Endothelial cell of umbilical vein (primary cell): ENCODE data around the gene ZNF740. TPM values are rescaled to one million over a fixed set of nuclear protein-coding genes. Genes with fewer than 3 reads are reported as not detected.

Source experiments
- BruUV-seq: library from RNA; stranded (reverse); fragments of 400-500 nt; replicated peaks from 2 replicates; lab custom pipeline; 2021; lab: Mats Ljungman, UMichigan
- CTCF ChIA-PET: fragments of 300-600, 350-600 bp; sonication (Branson Sonifier 250); formaldehyde crosslinking; loops from one replicate; lab custom pipeline; 2021; ENCODE audit warnings: antibody characterized with exemption, inconsistent platforms; lab: Charles Lee
- POLR2A ChIA-PET: fragments of 300-600, 350-600 bp; sonication (Branson Sonifier 250); formaldehyde crosslinking; loops from one replicate; lab custom pipeline; 2021; ENCODE audit warnings: antibody characterized with exemption, inconsistent platforms; lab: Charles Lee
- DNase-seq: peaks from one replicate; pipeline ENCODE4 v3.0.0-alpha.2; 2011; ENCODE audit warnings: low read depth, low spot score
- FAIRE-seq: peaks from 2 replicates; lab custom pipeline; 2011; peaks lifted over from hg19 to GRCh38; lab: Jason Lieb, UNC
- H2AFZ ChIP-seq: 2 replicates; pipeline ENCODE4 v1.6.0; 2012; ENCODE audit warnings: low read depth, low read length, control low read depth, inconsistent platforms
- H3K27ac ChIP-seq: 2 replicates; pipeline ENCODE4 v1.5.1; 2011; ENCODE audit warnings: low read depth, mild to moderate bottlenecking, control low read depth, low read length, moderate library complexity; ENCODE audit not compliant: insufficient read depth
- H3K27me3 ChIP-seq, 2 experiments: 2 replicates each; pipeline versions ENCODE4 v1.6.0 to v1.6.1; 2011; ENCODE audit warnings: low read length in 2 of 2, mixed read lengths in 1 of 2; ENCODE audit not compliant: control insufficient read depth in 2 of 2, insufficient read depth in 2 of 2
- H3K36me3 ChIP-seq, 2 experiments: 2 replicates in 1 of 2; 3 replicates in 1 of 2; pipeline ENCODE4 v1.5.1; 2011; ENCODE audit warnings: low read length in 2 of 2, mild to moderate bottlenecking in 1 of 2, moderate library complexity in 1 of 2; ENCODE audit not compliant: control insufficient read depth in 2 of 2, insufficient read depth in 2 of 2; ENCODE audit errors: extremely low read depth in 1 of 2
- H3K4me1 ChIP-seq: 3 replicates; pipeline ENCODE4 v1.5.1; 2011; ENCODE audit warnings: mild to moderate bottlenecking, low read length; ENCODE audit not compliant: control insufficient read depth, insufficient read depth; ENCODE audit errors: extremely low read depth
- H3K4me2 ChIP-seq: 2 replicates; pipeline ENCODE4 v1.6.1; 2011; ENCODE audit warnings: low read length, control low read depth, mixed read lengths; ENCODE audit not compliant: insufficient read depth
- H3K4me3 ChIP-seq, 3 experiments: fragments of 200-600 bp in 1 of 3; sonication (generic), shearing (Covaris generic) in 1 of 3; replicated peaks in 1 of 3; 2 replicates each; pipeline ENCODE4 v1.5.1; 2011 to 2016; ENCODE audit warnings: control low read depth in 3 of 3, low read length in 3 of 3, mild to moderate bottlenecking in 2 of 3, inconsistent platforms in 1 of 3, low read depth in 1 of 3, moderate library complexity in 1 of 3; ENCODE audit not compliant: insufficient read depth in 1 of 3
- H3K79me2 ChIP-seq: 2 replicates; pipeline ENCODE4 v1.6.0; 2012; ENCODE audit warnings: low read length, inconsistent platforms; ENCODE audit not compliant: control insufficient read depth, insufficient read depth
- H3K9ac ChIP-seq: replicated peaks from 2 replicates; pipeline ENCODE3; 2011; ENCODE audit warnings: low read length, control low read depth; ENCODE audit not compliant: insufficient read depth; ENCODE audit errors: extremely low read depth
- H3K9me1 ChIP-seq: replicated peaks from 3 replicates; pipeline ENCODE4 v1.6.0; 2011; ENCODE audit warnings: mild to moderate bottlenecking, low read length; ENCODE audit not compliant: control insufficient read depth, insufficient read depth; ENCODE audit errors: extremely low read depth
- H3K9me3 ChIP-seq: replicated peaks from 2 replicates; pipeline ENCODE4 v1.5.1; 2012; ENCODE audit warnings: low read length, inconsistent platforms; ENCODE audit not compliant: control insufficient read depth, insufficient read depth
- H4K20me1 ChIP-seq: replicated peaks from 2 replicates; pipeline ENCODE3; 2011; ENCODE audit warnings: mild to moderate bottlenecking, low read length; ENCODE audit not compliant: control insufficient read depth, insufficient read depth; ENCODE audit errors: extremely low read depth
- EZH2 ChIP-seq: IDR thresholded peaks from 2 replicates; pipeline ENCODE4 v1.6.1; 2012; ENCODE audit warnings: borderline replicate concordance, low read depth, mild to moderate bottlenecking, moderate library complexity, low read length, inconsistent platforms; ENCODE audit not compliant: severe bottlenecking
- FOS ChIP-seq: IDR thresholded peaks from 2 replicates; pipeline ENCODE4 v1.6.1; 2011; ENCODE audit warnings: mild to moderate bottlenecking, low read length, moderate library complexity, borderline replicate concordance; ENCODE audit not compliant: insufficient read depth
- GATA2 ChIP-seq: IDR thresholded peaks from 2 replicates; pipeline ENCODE4 v1.7.0; 2011; ENCODE audit warnings: low read depth, mild to moderate bottlenecking, moderate library complexity, mixed read lengths, low read length; ENCODE audit not compliant: insufficient read length, insufficient read depth
- JUN ChIP-seq: IDR thresholded peaks from 2 replicates; pipeline ENCODE4 v1.6.1; 2011; ENCODE audit warnings: borderline replicate concordance, low read depth; ENCODE audit not compliant: insufficient read length, insufficient read depth
- MYC ChIP-seq: IDR thresholded peaks from one replicate; pipeline ENCODE4 v1.6.1; 2011; ENCODE audit warnings: mild to moderate bottlenecking, low read depth, low read length
- POLR2A ChIP-seq: IDR thresholded peaks from 2 replicates; pipeline ENCODE4 v1.6.1; 2012; ENCODE audit warnings: low read depth, mild to moderate bottlenecking, control low read depth, low read length
- POLR2AphosphoS5 ChIP-seq: IDR thresholded peaks from 2 replicates; pipeline ENCODE4 v1.6.1; 2012; ENCODE audit warnings: low read depth, mild to moderate bottlenecking, control low read depth, low read length, moderate library complexity; ENCODE audit not compliant: insufficient read depth
- dilution Hi-C: fragments of 300-500 bp; cut with MboI; formaldehyde crosslinking; loops from one replicate; pipeline ENCODE4 v1.15.0; 2019; ENCODE audit warnings: low sequenced_read_pairs; ENCODE audit not compliant: extremely low pct_ligation_motif_present
- intact Hi-C: fragments of 100-400 bp; cut with micrococcal nuclease; formaldehyde crosslinking; loops from one replicate; pipeline ENCODE4 v1.10.0; 2022
- polyA plus RNA-seq, 4 experiments: library from polyadenylated mRNA; depleted of rRNA in 3 of 4; stranded (reverse) in 3 of 4; unstranded in 1 of 4; fragments of >200 nt; gene quantifications; 2 replicates each; pipeline versions ENCODE4 v1.2.1 to v1.2.3, GENCODE V29; 2011 to 2012; ENCODE audit warnings: missing spikeins in 1 of 4
- total RNA-seq: library from RNA; stranded (reverse); gene quantifications from 2 replicates; pipeline ENCODE4 v1.2.3, GENCODE V29; 2021
- TF ChIP-seq, protein P1 (sequence below), 2 donors: IDR thresholded peaks; 1 replicate in 1 of 2; 2 replicates in 1 of 2; pipeline ENCODE4 v1.5.1; 2011; ENCODE audit warnings: low read length in 2 of 2, mild to moderate bottlenecking in 2 of 2, moderate library complexity in 2 of 2, control low read depth in 1 of 2, inconsistent platforms in 1 of 2, low read depth in 1 of 2; ENCODE audit not compliant: insufficient read depth in 1 of 2; ENCODE audit errors: extremely low read depth in 1 of 2
- TF ChIP-seq, protein P2 (sequence below): IDR thresholded peaks from 2 replicates; pipeline ENCODE4 v1.6.1; 2011; ENCODE audit not compliant: insufficient read depth, insufficient read length

The ZNF740 gene
- total and polyA plus RNA-seq, 2 donors (not counting 3 experiments of a cell fraction or from before 2014, with no cell fraction given) = 10.5 to 38.1 TPM

DNA sequence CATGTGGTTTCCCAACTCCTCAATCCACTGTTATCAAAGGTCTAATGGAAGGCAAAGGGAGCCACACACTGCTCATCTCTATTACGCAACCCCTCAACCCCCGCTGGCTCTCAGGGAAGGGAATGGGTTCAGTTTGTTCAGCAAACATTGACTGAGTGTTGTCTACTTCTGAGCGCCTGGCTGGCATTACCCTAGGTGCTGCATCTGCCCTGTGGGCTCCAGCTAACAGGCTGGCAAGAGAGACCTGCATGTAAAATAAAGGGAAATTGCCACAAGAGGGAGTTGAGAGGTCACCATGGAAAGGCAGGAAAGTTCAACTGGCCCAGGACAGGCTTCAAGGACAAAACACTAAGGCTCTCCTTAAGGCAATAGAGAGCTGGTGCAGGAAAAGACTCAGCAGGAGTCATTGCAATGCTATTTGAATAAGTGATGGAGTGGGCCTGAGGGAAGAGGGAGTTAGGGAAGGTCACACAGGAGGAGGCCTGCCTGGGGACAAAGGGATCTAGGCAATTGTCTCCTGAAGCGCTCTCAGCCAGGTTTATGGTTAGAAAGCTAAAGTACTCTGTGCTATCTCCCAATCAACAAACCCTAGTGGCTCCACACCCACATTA is 5.5 kb upstream of the ZNF740 start:
- no peak overlapping the region for H3K27ac ChIP-seq
- peaks cover 0 to 5% of the 10 kb centered on the region in 2 experiments for H3K36me3 ChIP-seq
- dilution Hi-C loops (no loop called here), intact Hi-C loops (no loop called here)
- H3K9me3 ChIP-seq = no peaks in the 10 kb centered on the region
- ChIA-PET CTCF (interaction anchor here (0.6 to 2.5 kb wide), 8 partner anchors 12 to 180 kb away, joined by 3 to 16 read pairs (median 7); partner anchors contain the start of gene AAAS), POLR2A (no interaction called here)
- no peaks in the 10 kb centered on the region for H4K20me1 ChIP-seq
- no peaks in the 10 kb centered on the region for H3K27me3 ChIP-seq
- TF ChIP-seq, protein P1, sequence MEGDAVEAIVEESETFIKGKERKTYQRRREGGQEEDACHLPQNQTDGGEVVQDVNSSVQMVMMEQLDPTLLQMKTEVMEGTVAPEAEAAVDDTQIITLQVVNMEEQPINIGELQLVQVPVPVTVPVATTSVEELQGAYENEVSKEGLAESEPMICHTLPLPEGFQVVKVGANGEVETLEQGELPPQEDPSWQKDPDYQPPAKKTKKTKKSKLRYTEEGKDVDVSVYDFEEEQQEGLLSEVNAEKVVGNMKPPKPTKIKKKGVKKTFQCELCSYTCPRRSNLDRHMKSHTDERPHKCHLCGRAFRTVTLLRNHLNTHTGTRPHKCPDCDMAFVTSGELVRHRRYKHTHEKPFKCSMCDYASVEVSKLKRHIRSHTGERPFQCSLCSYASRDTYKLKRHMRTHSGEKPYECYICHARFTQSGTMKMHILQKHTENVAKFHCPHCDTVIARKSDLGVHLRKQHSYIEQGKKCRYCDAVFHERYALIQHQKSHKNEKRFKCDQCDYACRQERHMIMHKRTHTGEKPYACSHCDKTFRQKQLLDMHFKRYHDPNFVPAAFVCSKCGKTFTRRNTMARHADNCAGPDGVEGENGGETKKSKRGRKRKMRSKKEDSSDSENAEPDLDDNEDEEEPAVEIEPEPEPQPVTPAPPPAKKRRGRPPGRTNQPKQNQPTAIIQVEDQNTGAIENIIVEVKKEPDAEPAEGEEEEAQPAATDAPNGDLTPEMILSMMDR (IDR thresholded peaks at IDR 0.05; ENCODE audit: extremely low read depth in 1 of 2, insufficient read depth in 1 of 2, low read depth in 1 of 2, low read length in 2 of 2) = peak; percentile 7 to 25
- TF ChIP-seq POLR2A (no peak), GATA2 (no peak)
- no peak overlapping the region for H3K4me2 ChIP-seq
- DNase-seq (peak; percentile 28), FAIRE-seq (no peak)
- H3K4me3 ChIP-seq = no peak overlapping the region
- BruUV-seq = no TSS peak
- H3K9me1 ChIP-seq = no peaks in the 10 kb centered on the region
- H3K4me1 ChIP-seq = peaks cover 5% of the 10 kb centered on the region
- no peaks in the 10 kb centered on the region for H3K79me2 ChIP-seq
- H3K9ac ChIP-seq = no peak overlapping the region
- H2AFZ ChIP-seq = no peak overlapping the region

DNA sequence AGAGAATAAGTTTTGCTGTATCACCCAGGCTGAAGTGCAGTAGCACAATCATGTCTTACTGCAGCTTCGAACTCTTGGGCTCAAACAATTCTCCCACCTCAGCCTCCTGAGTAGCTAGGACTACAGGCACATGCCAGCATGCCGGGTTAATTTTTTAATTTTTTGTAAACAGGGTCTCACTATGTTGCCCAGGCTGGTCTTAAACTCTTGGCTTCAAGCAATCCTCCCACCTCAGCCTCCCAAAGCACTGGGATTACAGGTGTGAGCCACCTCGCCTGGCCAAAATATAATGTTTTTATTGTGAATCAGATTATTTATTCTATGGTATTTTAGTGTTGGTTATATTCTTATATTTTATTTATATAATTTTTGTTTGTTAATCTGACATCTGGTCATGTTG is 3.8 kb upstream of the ZNF740 start:
- CTCF ChIA-PET = interaction anchor here (1.0 to 2.5 kb wide), 5 partner anchors 17 to 111 kb away, joined by 3 to 12 read pairs (median 4); no protein-coding TSS in a partner anchor
- H3K9me1 ChIP-seq = no peaks in the 10 kb centered on the region
- no TSS peak for BruUV-seq

More for the DNA sequence above, 3.8 kb upstream of the ZNF740 start:
- Histone ChIP-seq H3K4me2 (no peak overlapping the region), H3K9me3 (no peaks in the 10 kb centered on the region), H2AFZ (no peak overlapping the region), H4K20me1 (no peaks in the 10 kb centered on the region), H3K79me2 (peaks cover 4% of the 10 kb centered on the region), H3K27me3 (no peaks in the 10 kb centered on the region), H3K9ac (no peak overlapping the region), H3K4me1 (peaks cover 10% of the 10 kb centered on the region), H3K27ac (no peak overlapping the region), H3K36me3 (peaks cover 0 to 2% of the 10 kb centered on the region in 2 experiments), H3K4me3 (no peak overlapping the region)
- POLR2A ChIA-PET = interaction anchor here (0.5 kb wide), 1 partner anchor 83 kb away, joined by 3 read pairs; no protein-coding TSS in a partner anchor
- FAIRE-seq (no peak), DNase-seq (no peak)
- intact Hi-C loops (no loop called here), dilution Hi-C loops (no loop called here)
- TF ChIP-seq FOS (no peak), MYC (no peak), JUN (no peak), GATA2 (no peak), EZH2 (no peak), POLR2AphosphoS5 (no peak), POLR2A (no peak)
- TF ChIP-seq, protein P1 (IDR thresholded peaks at IDR 0.05; ENCODE audit: extremely low read depth in 1 of 2, insufficient read depth in 1 of 2, low read depth in 1 of 2, low read length in 2 of 2) = no peak
- TF ChIP-seq, protein P2, sequence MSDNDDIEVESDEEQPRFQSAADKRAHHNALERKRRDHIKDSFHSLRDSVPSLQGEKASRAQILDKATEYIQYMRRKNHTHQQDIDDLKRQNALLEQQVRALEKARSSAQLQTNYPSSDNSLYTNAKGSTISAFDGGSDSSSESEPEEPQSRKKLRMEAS = no peak
